Measurements from ENCODE around the gene PLA2G4D.
"Not testable (repeated sequence)": the region's sequence is repeated elsewhere in the genome, so short reads cannot be mapped to it uniquely, and the experiment has no call there.

The PLA2G4D gene

GRCh38 chr15:42123546-42123945 lies 29.2 kb upstream of the PLA2G4D start:
- DNase-seq = no peak

DNA sequence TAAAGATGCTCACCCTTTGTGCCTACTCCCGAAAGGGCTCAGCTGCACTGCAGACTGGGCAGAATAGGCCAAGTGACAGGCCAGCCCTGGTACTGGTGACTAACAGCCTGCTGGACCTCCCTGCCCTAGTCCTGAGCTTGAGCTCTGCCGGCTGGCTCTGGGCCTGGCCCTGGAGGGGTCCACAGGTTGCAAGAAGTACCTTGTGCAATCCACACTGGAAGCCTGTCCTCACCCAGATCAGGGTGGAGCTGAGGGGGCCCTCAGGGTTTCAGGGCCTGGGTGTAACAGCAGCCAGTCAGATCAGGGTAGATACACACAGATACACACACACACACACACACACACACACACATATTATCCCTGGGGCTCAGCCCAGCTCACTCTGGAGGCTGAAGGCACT lies 27.3 kb upstream of the PLA2G4D start:
- DNase-seq = no peak

- DNase-seq = no peak
These were observed 26.7 kb upstream of the PLA2G4D start for GRCh38 chr15:42121021-42121420.

DNA sequence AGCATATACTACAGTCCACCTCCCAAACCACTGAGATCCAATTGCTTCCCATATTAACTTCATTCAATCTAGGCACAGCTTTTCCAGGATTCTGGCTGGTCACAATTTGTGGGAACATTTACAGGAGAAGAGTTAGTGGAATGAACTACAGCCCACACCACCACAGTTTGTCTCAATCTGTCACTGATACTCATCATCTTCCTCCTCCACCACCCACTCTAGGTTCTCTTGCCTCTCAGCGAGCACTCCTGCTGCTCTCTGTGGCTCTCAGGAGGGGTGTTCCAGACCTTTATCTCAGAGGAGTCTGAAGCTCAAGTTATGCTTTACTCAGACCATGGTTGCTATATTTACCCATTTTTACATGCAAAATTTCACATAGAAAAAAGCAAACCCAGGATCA lies 25.9 kb upstream of the PLA2G4D start:
- DNase-seq = no peak

GRCh38 chr15:42119446-42119760 lies 25.0 kb upstream of the PLA2G4D start:
- no peak for DNase-seq

DNA sequence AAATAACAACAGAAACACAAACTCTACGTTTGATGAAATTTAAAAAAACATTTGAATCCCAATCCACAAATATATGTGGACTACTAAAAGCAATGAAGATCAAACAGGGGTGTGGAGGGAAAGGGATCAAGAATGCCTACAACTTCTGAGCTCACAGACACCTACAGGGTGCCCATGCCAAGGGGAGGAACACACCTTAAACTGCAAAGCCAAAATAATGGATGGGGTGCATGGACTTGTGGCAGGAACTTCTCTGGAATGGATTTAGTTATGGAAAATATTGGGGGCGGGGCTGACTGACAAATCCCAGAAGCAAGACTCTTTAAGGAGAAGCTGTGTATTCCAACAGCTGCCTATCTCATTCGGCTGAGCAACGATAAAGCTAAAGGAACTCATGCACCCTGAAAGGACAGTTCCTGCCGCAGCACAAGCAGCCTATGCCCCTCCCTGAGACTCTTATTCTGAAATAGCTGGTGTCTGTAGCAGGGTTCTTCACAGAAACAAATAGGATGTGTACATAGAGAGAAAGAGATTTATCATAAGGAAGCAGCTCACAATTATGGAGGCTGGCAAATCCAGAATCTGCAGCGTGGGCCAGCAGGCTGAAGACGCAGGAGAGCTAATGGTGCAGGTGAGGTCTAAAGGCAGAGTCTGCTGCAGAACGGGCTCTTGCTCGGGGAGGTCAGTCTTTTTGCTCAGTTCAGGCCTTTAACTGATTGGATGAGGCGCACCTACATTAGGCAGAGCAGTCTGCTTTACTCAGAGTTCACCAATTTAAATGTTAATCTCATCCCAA lies 24.5 kb upstream of the PLA2G4D start:
- no peak for DNase-seq

GRCh38 chr15:42111924-42112323 lies 17.6 kb upstream of the PLA2G4D start:
- DNase-seq = no peak

DNA sequence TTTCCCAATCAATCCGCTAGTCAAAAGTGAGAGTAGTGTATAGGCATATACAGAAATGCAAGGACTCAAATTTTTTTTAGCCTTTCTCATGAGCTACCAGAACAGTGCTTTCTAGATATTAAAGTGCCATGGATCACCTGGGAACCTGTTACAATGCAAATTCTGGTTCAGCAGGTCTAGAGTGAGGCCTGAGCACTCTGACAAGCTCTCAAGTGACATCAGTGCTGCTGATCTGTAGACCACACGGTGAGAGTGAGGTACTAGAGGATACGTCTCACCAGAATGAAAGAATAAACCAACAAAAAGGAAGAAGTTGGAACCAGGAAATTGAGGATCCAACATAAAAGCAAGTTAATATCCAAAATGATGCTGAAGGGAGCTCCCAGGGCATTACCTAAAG lies 16.0 kb upstream of the PLA2G4D start:
- DNase-seq = no peak

GRCh38 chr15:42108806-42109205 lies 14.4 kb upstream of the PLA2G4D start:
- DNase-seq = no peak

GRCh38 chr15:42108189-42108588 lies 13.8 kb upstream of the PLA2G4D start:
- DNase-seq = no peak

GRCh38 chr15:42107473-42107872 lies 13.1 kb upstream of the PLA2G4D start:
- no peak for DNase-seq

DNA sequence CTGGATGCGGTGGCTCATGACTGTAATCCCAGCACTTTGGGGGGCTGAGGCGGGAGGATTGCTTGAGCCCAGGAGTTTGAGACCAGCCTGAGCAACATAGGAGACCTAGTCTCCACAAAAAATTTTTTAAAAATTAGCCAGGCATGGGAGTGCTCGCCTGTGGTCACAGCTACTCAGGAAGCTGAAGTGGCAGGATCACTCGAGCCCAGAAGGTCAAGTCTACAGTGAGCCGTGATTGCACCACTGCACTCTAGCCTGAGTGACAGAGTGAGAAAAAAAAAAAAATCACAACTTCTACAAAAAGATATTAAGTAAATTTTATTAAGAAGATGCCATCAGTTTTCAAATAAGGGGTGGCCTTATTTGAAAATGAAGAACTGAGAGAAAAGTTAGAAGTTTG lies 11.9 kb upstream of the PLA2G4D start:
- DNase-seq = no peak

DNA sequence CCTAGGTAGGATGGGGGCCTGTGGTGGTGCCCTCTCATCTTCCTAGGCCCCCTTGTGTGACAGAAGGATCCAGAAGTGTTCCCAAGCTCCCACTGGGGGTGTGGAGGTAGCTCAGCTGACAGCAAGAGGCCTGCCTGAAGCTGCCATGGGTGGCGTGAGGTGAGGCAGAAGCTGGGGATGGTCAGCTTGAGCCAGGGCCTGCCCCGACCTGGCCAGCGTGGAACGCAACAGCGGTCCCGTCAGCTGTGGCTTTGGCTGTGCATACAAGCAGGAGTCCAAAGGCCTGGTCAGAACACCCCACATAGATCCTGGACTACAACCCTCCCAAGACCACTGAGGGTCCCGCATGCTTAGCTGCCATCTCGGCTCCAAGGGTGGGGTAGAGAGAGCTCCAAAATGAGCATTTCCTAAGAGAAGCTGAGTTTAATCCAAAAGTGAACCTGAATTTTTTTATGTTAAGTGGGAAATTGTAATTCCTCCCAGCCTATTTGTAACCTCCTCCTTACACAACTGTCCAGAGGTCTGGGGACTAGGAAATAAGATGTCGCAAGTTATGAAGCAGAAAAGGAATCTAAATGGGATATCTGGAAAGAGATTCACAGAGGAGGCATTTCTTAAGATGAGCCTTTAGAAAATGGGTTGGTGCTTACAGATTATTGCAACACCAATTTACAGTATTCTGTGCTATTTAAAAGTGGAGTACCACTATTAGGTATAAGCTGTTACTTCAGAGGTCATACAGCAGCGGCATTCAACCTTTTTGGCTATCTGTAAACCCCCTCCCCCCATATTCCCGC lies 9.9 kb upstream of the PLA2G4D start:
- no peak for DNase-seq

DNA sequence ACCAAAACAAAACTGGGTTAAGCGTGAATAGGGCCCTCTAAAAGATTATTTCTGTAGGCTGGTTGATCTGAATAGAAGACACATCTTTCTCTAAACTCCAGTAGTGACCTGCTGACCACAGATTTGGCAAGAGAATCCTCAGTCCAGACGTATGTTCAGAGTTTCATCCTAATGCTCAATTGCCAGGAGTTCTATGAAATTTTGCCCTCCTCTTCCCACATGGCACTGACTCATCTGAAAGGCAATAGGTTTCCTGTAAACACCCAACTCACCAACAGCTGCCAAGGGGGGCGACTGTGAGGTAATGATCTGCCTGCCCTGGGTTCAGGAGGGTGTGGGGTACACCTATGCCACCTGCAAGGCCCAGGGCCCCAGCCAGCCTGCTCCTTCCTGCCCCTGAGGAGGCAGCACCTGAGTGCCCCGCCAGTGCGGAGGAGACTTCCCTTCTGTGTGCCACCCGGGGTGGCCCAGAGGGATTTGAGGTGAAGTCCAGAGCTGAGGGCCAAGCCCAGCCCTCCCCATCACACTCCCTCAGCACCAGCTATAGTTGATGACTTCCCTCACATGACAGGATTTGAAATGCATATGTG lies 8.4 kb upstream of the PLA2G4D start:
- DNase-seq = no peak

- DNase-seq = no peak
These were observed 7.5 kb upstream of the PLA2G4D start for GRCh38 chr15:42101861-42102260.

DNA sequence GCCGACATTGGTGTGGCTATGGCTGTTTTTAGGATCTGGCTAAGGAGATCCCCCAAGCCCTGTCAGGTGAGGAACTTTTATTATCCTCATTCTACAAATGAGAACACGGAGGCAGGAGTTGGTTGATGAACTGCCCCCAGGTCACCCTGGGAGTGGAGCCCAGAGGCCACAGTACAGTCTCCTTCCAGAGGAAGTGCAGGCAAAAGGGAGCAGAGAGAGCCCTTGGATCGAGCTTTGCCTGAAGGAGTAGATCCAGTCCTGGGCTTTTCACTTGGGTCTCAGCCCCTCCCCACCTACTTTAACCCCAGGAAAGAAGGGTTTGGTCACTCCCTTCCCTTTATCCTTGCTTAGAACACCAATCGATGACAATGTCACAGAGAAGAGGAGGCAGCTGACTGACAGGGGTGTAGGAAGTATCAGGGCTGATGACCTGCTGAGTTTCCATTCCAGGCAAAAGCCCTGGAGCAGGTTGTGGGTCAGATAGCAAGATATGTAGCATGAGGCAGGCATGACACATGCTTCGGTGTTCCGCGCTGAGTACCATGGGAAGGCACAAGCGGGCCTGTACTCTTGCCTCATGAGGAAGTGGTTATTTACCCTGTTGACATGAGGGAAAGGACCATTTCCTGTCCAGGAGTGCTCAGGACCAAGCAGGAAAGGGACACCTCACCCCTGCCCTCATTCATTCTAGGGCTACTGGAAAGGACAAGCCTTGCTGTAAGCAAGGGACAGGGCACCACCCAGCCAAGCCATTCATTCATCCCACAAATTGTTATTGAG lies 5.8 kb upstream of the PLA2G4D start:
- no peak for DNase-seq

DNA sequence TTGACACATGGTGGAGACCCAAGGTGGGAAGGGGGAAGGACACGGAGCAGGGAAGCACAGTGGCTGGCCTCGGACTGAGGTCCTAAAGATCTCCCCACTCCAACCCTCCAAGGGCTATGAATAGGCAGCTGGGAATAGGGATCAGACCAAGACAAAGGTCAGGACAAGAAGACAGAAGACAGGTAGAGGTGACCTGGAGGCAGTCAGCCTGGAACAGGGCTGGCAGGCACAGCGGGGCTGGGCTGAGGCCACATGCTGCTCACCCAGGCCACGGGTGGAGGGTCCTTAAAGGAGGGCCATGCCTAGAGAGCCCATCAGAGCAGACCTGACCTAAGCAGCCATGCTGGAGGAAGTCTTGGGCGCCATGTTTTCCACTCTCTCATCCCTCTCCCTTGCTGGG lies 2.7 kb upstream of the PLA2G4D start:
- no peak for DNase-seq

DNA sequence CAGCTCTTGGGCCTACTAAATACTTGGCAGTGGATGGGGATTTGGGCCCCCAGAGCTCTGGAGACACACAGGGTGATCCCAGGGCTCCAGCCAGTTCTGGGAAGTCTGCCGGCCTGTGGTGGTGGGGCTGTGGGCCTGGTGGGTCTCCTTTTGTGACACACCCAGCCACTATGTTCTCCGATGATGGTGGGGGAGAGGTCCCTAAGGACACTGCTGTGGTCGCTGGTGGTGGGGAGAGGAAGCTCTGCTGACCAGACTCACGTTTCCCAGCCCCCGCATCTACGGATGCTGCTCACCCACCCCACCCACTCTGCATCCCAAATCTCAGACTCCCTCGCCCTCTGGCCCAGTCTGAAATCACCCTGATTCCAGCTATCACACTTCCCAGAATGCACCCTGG lies 396 bp downstream of the PLA2G4D start:
- DNase-seq = no peak

DNA sequence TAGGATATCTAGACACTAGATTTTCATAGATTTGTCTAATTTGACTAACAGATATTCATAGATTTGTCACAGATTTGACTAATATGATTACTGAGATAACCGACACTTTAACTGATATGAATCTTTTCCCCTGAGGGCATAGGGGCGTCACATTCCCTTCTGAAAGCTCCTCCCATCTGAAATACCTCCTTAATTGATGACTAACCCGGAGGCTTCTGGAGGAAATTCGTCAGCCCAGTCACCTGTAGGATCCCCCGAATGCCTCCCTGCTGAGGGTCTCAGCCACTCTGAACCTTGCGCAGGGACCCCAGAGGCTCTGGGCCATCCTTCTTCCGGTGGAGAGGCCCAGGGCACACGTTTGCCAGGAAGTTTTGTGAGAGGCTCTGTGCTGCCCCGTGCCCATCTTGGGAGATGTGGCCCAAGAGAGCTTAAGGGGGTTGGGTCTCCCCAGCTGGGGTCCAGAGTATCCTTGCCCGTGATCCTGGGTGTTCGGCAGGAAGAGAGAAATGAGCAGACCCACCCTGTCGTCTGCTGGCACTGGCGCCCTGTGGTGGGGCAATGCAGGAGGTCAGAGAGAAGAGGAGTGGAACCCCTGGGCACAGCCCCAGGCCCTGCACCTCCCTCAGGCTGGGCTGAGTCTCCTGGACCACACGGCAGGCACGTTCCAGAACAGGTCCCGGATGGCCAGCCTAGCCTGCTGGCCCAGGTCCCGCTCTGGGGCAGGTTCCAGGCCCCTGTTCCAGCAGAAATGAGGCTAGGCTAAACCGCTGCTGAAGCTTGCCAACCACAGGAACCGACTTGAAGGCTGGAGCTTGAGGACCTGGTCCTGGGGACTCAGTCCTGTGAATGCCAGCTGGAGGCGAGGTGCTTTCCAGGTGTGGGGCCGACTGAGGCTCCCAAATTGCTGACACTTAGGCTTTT lies 1.7 kb downstream of the PLA2G4D start:
- DNase-seq = no peak

GRCh38 chr15:42091753-42092397 lies 2.5 kb downstream of the PLA2G4D start:
- DNase-seq = not testable (repeated sequence)

- no peak for DNase-seq
These were observed 3.6 kb downstream of the PLA2G4D start for GRCh38 chr15:42090781-42091180.

GRCh38 chr15:42090370-42090769 lies 4.0 kb downstream of the PLA2G4D start:
- DNase-seq = no peak

Measured in CD4-positive, alpha-beta T cell treated with Interleukin-6 for 4 hours (primary cell).